Pons (tissue), 1 donor: ENCODE data around the gene KCNT1.
"Not testable (repeated sequence)": the region's sequence is repeated elsewhere in the genome, so short reads cannot be mapped to it uniquely, and the experiment has no call there.

Source experiments
- DNase-seq: peaks from one replicate; pipeline ENCODE4 v3.0.0-alpha.2; 2016; ENCODE audit warnings: low spot score

Gene KCNT1

GRCh38 chr9:135672786-135673185, 29.2 kb upstream of the KCNT1 start:
- DNase-seq = not testable (repeated sequence)

GRCh38 chr9:135673941-135674340, 28.0 kb upstream of the KCNT1 start:
- no peak for DNase-seq

- no peak for DNase-seq
Observed at GRCh38 chr9:135674977-135675376, 27.0 kb upstream of the KCNT1 start.

GRCh38 chr9:135676891-135677290, 25.1 kb upstream of the KCNT1 start:
- no peak for DNase-seq

- DNase-seq = no peak
Observed at GRCh38 chr9:135677641-135678168, 24.3 kb upstream of the KCNT1 start.

GRCh38 chr9:135678236-135679017, 23.6 kb upstream of the KCNT1 start:
- DNase-seq = no peak

- no peak for DNase-seq
Observed at GRCh38 chr9:135680056-135680455, 21.9 kb upstream of the KCNT1 start.

- DNase-seq = no peak
Observed at GRCh38 chr9:135681161-135681560, 20.8 kb upstream of the KCNT1 start.

- no peak for DNase-seq
Observed at GRCh38 chr9:135683401-135684034, 18.5 kb upstream of the KCNT1 start.

GRCh38 chr9:135684691-135685090, 17.3 kb upstream of the KCNT1 start:
- DNase-seq = no peak

GRCh38 chr9:135687216-135687615, 14.8 kb upstream of the KCNT1 start:
- no peak for DNase-seq

- DNase-seq = no peak
Observed at GRCh38 chr9:135689011-135689410, 13.0 kb upstream of the KCNT1 start.

- DNase-seq = no peak
Observed at GRCh38 chr9:135690836-135691570, 11.0 kb upstream of the KCNT1 start.

- no peak for DNase-seq
Observed at GRCh38 chr9:135692410-135692809, 9.6 kb upstream of the KCNT1 start.

GRCh38 chr9:135693265-135693664, 8.7 kb upstream of the KCNT1 start:
- no peak for DNase-seq

- no peak for DNase-seq
Observed at GRCh38 chr9:135693771-135694170, 8.2 kb upstream of the KCNT1 start.

- DNase-seq = no peak
Observed at GRCh38 chr9:135694414-135694813, 7.6 kb upstream of the KCNT1 start.

GRCh38 chr9:135695036-135695435, 6.9 kb upstream of the KCNT1 start:
- DNase-seq = no peak

- no peak for DNase-seq
Observed at GRCh38 chr9:135695642-135696041, 6.3 kb upstream of the KCNT1 start.

GRCh38 chr9:135696446-135696845, 5.5 kb upstream of the KCNT1 start:
- DNase-seq = no peak

GRCh38 chr9:135697226-135697625, 4.8 kb upstream of the KCNT1 start:
- DNase-seq = no peak

- DNase-seq = no peak
Observed at GRCh38 chr9:135698236-135698635, 3.7 kb upstream of the KCNT1 start.

GRCh38 chr9:135698767-135699166, 3.2 kb upstream of the KCNT1 start:
- no peak for DNase-seq
